Fibroblast of gingiva (primary cell): Measurements from ENCODE around the gene ALG12.

ENCODE experiments used
- DNase-seq: peaks from one replicate; pipeline ENCODE4 v3.0.0-alpha.2; 2011; ENCODE audit warnings: low read depth

ALG12 gene

DNA sequence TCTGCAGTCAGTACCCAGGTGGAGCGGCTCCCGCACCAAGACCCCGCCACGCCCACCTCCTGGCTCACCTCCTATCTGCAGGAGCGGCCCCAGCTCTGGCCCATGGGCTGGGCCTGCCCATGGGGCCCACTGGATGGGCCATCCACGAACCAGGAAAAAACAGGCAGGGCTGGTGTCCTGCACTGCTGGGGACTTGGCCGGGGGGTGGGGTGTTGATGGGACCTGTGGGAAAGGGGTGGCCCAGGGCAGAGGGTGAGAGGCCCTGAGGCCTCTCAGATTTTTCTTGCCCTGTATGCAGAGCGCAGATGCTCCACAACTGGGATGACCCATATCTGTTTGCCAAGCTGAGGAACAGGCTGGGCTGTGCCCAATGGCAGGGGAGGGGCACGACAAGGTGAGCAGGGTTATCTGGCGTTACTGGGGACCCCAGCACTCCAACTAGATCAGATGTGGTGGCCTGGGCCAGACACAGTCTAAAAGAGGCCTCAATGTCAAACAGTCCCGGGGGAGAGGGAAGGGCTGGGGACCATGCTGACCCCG is 39.7 kb upstream of the ALG12 start:
- no peak for DNase-seq

GRCh38 chr22:49956914-49957825 is 38.9 kb upstream of the ALG12 start:
- DNase-seq, result no peak

DNA sequence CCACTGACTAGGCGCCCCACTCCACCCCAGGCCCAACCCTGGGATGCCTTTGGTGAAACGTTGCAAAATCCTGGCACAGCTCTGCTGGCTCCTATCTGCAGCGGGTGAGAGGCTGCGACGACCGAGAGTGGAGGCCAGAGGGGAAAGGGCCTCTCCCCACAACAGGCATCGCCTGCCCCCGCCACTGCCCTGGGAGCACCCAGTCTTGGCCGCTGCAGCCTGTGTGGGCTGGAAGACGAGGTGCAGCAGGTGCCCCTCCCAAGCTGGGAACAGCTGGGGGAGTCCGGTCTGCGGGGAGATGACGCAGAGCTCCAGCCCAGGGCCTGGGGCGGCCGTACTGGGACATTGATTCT is 38.2 kb upstream of the ALG12 start:
- DNase-seq, result no peak

DNA sequence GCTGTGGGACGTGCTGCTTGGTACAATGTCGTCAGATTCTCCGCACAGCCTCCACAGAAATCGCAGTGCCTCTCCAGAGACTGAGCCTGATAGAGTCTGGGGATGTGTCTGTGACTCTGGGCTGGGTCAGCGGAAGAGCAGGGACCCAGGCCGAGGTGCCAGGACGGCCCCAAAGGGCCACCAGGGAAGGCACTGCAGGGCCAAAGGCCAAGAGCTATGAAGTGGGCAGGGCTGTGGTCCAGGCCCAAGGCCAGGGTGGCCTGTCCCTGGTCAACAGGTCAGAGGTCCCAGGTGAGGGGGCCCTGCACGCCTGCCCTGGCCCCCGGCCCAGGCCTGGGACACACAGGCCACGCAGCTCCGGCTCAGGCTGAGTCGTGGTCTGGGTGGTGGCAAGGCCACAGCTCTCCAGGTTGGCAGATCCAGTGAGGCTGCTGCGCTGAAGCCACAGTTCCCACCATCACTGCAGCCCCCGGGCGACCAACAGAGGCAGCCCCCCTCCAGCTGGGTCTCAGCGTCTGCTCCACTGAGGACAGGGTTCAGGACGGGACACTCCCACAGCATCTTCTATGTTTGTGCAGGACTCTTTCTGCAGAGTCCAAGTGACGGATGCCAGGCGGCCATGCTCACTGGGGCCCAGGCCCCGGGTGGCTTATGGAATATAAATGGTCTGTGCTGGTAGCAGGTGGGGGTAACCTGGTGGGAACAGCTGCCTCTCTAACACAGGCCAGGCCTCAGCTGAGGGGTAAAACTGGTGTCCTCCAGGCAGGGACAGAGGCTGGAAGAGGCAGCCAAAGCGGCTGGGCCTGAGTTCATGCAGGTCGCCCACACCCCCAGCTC is 37.6 kb upstream of the ALG12 start:
- no peak for DNase-seq

GRCh38 chr22:49954991-49955580 is 36.8 kb upstream of the ALG12 start:
- DNase-seq, result no peak

DNA sequence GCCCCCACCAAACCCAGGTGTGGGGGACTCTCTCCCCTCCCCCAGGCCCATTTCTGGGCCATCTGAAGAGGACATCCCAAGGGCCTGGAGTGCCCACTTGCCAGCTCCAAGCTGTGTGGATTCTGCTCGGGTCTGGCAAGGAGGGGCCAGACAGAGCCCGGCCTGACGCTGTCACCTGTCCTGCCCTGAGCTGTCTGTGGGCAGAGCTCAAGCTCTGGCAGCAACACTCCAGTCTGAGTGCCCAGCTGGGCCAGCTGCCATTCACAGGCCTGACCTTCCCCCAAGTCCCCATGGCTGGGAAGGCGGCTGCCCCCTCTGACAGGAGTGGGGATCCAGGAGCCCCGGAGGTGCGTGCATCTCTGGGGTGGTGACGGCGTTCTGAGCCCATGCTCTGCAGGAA is 36.1 kb upstream of the ALG12 start:
- DNase-seq, result no peak

DNA sequence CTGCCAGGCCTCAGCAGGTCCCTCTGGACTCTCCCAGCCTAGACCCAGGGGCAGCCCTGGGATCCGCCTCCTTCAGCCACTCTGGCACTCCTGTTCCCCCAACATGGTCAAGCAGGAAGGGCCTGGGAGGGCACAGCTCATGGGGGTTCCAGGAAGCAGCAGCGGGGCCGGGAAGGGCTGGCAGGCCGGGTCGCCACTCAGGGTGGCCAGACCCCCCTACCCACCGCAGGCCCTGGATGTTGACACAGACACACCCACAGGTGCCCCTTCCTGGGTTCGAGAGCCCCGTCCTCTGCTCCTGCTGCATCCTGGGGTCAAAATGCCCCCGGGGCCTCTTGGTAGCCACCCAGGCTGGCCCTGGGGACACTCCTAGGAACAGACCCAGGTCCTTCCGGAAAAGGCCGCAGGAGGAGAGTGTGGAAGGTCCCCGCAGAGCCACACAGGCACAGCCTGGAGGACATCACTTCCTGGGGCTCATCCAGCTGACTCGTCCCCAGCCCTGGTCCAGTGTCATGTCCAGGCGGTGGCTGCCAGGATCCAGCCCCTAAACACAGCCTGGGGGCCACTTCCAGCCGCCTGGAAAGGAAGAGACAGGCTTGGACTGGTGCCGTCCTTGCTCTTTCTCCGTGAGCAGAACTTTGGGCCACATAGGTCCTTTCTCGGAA is 35.6 kb upstream of the ALG12 start:
- DNase-seq, result no peak

DNA sequence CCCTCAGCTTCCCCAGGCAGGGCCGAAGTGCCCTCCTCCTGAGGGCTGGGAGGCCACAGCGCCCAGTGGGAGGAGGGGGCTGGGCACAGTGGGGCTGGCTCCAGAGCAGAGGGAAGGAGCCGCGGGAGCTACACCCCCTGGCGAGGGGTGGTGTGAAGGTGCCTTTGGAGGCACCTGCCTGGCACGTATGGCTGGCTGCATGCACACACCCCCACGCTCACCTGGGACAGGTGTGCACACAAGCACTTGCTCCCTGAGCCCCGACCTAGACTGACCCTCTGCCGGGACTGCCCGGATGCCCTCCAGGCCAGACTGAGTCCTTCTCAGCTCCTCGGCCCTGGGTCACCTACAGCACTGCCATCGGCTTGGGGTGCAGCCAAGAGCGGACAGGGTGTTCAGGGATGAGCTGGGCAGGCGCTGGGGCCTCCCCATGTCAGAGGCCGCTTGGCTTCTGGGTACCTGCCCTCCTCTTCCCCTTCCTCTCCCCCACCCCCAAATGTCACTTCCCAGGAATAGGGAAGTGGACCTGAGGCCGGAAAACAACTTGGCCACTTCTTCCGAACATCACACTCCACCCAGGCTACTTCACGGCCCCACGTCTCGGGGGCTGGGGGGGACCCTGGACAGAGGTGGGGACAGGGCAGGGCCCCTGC is 34.9 kb upstream of the ALG12 start:
- DNase-seq, result no peak

DNA sequence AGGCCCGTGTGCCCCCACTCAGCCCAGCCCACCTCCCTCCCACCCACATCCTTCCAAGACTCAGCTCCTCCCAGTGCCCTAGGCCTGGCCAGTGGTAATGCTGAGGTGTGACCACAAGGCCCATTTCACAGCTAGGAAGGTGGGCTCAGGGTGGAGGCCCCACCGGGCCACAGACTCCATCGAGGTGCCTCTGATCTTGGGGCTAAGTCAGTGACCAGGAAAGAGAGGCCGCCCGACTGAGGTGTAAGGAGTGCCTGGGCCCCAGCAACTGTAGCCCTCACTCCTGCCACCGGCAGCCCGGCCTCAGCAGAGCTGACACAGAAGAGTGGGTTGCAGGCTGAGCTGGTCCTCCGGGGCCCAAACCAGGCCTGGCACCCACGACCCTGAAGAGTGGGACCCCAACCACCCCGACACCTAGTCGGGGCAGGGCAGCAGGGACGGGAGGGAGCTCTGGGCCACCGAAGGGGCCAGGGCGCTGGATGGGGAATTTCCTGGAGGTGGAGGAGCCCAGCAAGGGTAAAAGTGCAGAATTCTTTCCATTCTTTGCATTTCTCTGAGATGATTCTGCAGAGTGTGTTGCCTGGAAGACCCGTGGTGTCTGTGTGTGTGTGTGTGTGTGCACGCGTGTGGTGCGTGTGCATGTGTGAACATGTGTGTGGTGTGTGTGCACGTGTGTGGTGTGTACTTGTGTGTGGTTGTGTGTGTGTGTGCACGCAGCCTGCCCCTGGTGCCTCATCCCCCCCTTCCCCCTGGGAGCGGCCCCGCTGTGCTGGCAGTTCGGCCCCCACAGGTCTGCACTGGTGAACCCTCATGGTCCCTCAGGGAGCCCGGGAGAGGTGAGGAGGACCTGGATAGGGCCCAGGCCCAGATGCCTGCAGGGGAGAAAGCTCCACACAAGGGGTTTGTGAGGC is 34.0 kb upstream of the ALG12 start:
- DNase-seq, result peak; percentile 67

GRCh38 chr22:49951678-49951985 is 33.4 kb upstream of the ALG12 start:
- no peak for DNase-seq

DNA sequence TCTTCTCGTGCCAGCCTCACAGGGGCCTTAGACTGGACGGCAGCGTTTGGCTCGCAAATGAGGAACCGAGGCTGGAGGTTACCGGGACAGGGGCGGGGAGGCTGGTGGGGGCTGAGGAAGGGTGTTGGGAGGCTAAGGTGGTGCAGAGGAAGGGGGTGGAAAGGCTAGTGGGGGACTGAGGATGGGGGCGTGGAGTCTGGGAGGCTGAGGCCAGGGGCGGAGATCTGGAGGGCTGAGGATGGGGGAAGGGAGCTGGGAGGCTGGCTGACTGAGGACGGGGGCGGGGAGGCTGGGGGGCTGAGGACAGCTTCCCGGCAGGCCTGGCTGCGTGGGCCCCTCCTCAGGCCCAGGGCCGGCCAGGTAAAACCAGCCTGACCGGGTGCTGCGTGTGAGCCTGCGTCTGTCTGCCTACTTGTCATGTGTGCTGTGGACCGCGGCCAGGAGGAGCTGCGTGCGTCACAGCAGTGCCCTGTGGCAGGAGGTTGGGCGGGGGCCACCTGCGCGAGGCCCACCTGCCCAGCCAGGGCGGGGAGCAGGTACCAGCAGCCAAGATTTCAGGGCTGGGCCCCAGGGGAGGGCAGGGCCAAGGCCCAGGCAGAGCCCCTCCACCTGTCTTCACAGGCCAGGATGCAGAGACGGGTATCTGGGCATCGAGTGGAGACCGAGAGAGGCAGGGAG is 32.9 kb upstream of the ALG12 start:
- DNase-seq, result no peak

DNA sequence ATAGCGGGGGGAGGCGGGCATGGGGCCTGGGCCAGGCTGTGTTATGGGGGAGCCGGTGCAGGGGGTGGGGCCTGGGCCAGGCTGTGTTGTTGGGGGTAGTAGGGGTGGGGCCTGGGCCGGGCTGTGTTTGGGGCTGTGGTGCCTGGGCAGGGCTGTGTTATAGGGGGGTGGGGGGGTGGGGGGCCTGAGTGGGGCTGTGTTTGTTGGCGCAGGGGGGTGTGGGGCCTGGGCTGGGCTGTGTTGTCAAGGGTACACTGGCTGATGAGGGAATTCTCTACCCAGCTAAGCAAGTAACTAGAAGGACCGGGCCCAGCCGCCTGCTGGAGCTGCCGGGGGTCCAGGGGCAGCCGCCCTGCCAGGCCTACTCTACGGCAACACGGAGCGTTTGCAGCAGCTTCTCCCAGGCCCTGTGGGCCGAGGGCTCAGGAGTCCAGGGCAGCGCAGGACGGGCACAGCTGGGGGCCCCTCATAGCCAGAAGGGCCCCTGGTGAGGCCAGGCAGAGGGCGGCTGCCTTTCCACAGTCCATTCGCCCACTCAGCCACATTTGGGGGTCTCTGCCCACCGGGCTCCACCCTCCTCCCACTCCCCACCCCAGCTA is 32.3 kb upstream of the ALG12 start:
- DNase-seq, result no peak

DNA sequence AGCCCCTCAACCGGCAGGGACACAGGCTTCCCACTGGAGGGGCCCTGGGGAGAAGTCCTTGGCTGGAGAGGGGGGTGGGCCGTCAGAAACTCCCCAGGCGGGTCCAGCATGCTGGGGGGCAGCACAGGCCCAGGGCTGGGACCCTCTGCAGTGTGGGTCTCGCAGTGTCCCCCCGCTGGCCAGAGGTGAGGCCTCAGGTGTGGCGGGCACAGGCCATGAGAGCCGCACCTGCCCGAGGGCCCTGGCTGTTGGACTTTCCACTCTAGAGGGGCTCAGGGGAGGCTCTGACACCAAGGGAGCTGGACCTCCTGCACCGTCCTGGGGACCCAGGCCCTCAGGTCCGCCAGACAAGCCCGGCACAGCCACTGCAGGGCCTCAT is 31.7 kb upstream of the ALG12 start:
- no peak for DNase-seq

GRCh38 chr22:49948958-49949913 is 31.0 kb upstream of the ALG12 start:
- DNase-seq, result no peak

DNA sequence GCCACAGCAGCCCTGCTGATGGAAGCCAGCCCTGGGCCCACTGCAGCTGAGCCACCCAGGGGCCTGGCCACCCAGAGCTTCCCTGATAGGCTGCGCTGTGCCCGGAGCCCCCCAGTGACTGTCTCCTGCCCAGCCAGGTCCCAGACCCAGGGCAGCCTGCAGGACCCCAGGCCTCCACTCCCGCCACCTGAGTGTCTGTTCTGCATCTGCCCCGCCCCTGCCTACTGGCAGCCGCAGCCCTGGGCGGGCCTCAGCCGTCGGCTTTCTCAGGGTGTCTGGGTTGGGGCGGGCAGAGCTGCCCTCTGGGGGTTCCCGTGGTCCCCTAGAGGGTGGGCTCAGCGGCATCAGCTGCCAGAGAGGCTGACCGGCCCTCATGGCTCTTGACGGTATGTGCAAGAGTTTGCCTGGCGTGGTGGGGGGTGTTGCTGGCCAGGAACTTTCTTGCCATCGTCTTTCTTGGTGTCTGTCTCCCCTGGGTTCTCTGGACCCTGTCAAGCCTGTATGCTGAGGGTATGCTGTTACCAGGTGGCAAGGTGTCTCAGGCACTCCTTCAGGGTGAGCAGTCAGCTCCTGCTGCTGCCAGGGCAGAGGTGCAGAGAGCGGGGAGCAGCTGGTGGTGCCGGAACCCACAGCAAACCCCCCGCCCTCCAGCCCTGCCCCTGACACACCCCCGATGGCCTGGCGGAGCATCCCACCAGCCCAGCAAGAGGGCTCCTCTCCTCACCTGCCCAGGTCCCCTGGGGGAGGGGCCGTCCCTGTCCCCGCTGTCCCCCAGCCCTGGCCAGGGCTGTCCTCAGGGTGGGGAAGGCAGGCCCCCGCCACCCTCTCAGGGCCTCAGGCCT is 30.1 kb upstream of the ALG12 start:
- DNase-seq, result no peak

DNA sequence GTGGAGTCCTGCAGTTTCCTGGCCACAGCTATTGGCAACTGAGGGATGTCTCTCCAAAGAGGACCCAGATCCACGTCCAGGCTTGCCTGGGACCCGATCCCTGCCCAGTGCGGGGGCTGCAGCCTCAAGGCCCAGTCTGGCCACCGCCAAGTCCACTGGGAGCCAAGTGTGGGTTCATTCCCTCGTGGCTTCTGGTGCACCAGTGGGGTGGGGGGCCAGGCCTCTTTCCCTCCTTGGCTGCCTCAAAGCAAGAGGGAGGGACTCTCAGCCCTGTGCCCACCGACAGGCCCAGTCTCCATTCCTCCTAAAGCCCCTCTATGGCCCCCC is 29.0 kb upstream of the ALG12 start:
- no peak for DNase-seq

DNA sequence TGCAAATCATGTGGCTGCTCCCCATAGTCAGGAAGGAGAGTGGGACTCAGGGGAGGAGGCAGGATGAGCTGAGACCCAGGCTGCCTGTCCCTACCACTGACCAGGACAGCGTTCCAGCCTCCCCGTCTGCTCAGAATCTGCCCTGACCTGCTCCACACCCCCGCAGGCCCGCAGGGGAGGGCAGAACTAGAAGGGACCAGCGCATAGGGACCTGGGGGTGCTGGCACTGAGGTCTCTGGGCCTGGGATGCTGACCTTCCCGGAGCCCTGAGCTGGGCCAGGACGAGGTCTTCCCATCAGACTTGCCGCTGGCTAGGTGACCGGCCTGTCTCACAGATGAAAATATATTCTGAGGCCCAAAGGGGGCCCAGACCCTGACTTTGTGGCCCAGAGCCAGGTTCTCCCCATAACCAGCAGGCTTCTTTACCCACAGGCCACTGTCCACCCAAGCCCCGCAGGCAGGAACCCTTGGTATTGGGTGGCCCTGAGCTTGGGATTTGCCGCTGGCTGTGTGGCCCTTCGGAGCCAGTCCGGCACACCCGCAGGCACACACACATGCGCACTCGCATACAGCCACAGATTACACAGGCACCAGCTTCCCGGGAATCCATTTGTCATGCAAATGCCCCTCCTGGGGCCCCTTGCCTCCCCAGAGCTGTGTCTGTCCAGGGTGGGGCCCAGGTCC is 28.5 kb upstream of the ALG12 start:
- DNase-seq, result no peak
